HS-27A (cell line): Measurements from ENCODE around the gene CCDC80.
"Not testable (repeated sequence)": the region's sequence is repeated elsewhere in the genome, so short reads cannot be mapped to it uniquely, and the experiment has no call there.

Source experiments
- DNase-seq: peaks from one replicate; pipeline ENCODE4 v3.0.0-alpha.2; 2012; ENCODE audit warnings: low read depth, missing footprints

The CCDC80 gene

GRCh38 chr3:112640930-112641801, at the start of gene CCDC80:
TSS of gene CCDC80 (minus strand) at chr3:112641143. CDS start at chr3:112639905, 1,238 bp downstream.
- DNase-seq, result peak; percentile 77

- DNase-seq, result no peak
Observed at GRCh38 chr3:112689989-112690388, 49.0 kb upstream of the CCDC80 start.

- no peak for DNase-seq
Observed at GRCh38 chr3:112689385-112689784, 48.4 kb upstream of the CCDC80 start.

- no peak for DNase-seq
Observed at GRCh38 chr3:112688819-112689218, 47.9 kb upstream of the CCDC80 start.

GRCh38 chr3:112688085-112688769, 47.3 kb upstream of the CCDC80 start:
- no peak for DNase-seq

- DNase-seq, result no peak
Observed at GRCh38 chr3:112687616-112688015, 46.7 kb upstream of the CCDC80 start.

- no peak for DNase-seq
Observed at GRCh38 chr3:112687211-112687610, 46.3 kb upstream of the CCDC80 start.

- no peak for DNase-seq
Observed at GRCh38 chr3:112685956-112686799, 45.2 kb upstream of the CCDC80 start.

GRCh38 chr3:112685420-112685819, 44.5 kb upstream of the CCDC80 start:
- no peak for DNase-seq

GRCh38 chr3:112682361-112682760, 41.4 kb upstream of the CCDC80 start:
- no peak for DNase-seq

- peak; percentile 66 for DNase-seq
Observed at GRCh38 chr3:112681822-112682325, 40.9 kb upstream of the CCDC80 start.

- peak; percentile 89 for DNase-seq
Observed at GRCh38 chr3:112676659-112677234, 35.8 kb upstream of the CCDC80 start.

- DNase-seq, result no peak
Observed at GRCh38 chr3:112675943-112676535, 35.1 kb upstream of the CCDC80 start.

- DNase-seq, result no peak
Observed at GRCh38 chr3:112675349-112675748, 34.4 kb upstream of the CCDC80 start.

GRCh38 chr3:112672716-112673541, 32.0 kb upstream of the CCDC80 start:
- DNase-seq, result no peak

- peak; percentile 96 for DNase-seq
Observed at GRCh38 chr3:112671930-112672715, 31.2 kb upstream of the CCDC80 start.

- DNase-seq, result no peak
Observed at GRCh38 chr3:112670824-112671223, 29.9 kb upstream of the CCDC80 start.

- no peak for DNase-seq
Observed at GRCh38 chr3:112667599-112667998, 26.7 kb upstream of the CCDC80 start.

GRCh38 chr3:112665009-112665408, 24.1 kb upstream of the CCDC80 start:
- DNase-seq, result not testable (repeated sequence)

GRCh38 chr3:112656043-112656442, 15.1 kb upstream of the CCDC80 start:
- no peak for DNase-seq
